ENCODE measurements around the gene ZNF331.

- TF ChIP-seq ZNF416 (CRISPR knock-in tag; IDR thresholded peaks at IDR 0.05) (no peak), GABPB1 (CRISPR knock-in tag; IDR thresholded peaks at IDR 0.05) (no peak), CTCF (IDR thresholded peaks at IDR 0.05) (no peak), ATF3 (CRISPR knock-in tag; conservative IDR thresholded peaks at IDR 0.05) (no peak), JUN (CRISPR knock-in tag; IDR thresholded peaks at IDR 0.05) (no peak), ZNF317 (CRISPR knock-in tag; IDR thresholded peaks at IDR 0.05; ENCODE audit: borderline replicate concordance, low read depth) (no peak)
Observed at GRCh38 chr19:53546758-53547513, 9.0 kb downstream of the ZNF331 start.

All from WTC11 (cell line).